CD4-positive, alpha-beta T cell (primary cell): ENCODE data around the gene IGF2BP3. TPM values are rescaled to one million over a fixed set of nuclear protein-coding genes. Genes with fewer than 3 reads are reported as not detected.

Source experiments
- ATAC-seq: fragments of 200-7000 bp; cut with Tn5 transposase; one replicate; pipeline ENCODE4 v1.10.0; 2022; ENCODE audit warnings: mild to moderate bottlenecking; ENCODE audit not compliant: poor library complexity
- CTCF ChIA-PET: fragments of 350-600 bp; sonication (Branson Sonifier 250); formaldehyde crosslinking; loops from one replicate; lab custom pipeline; 2021; ENCODE audit warnings: antibody characterized with exemption, inconsistent platforms; lab: Charles Lee
- POLR2A ChIA-PET: fragments of 350-600 bp; sonication (Branson Sonifier 250); formaldehyde crosslinking; loops from one replicate; lab custom pipeline; 2021; ENCODE audit warnings: antibody characterized with exemption, inconsistent platforms; lab: Charles Lee
- DNase-seq, 14 experiments: peaks; one replicate each; pipeline ENCODE4 v3.0.0-alpha.2; 2013 to 2020; ENCODE audit warnings: mixed read lengths in 2 of 14
- H3K27ac ChIP-seq, 2 donors: one replicate each; pipeline versions ENCODE4 v1.5.1 to v1.7.0; 2013; ENCODE audit warnings: low read length in 2 of 2, low read depth in 1 of 2, mild to moderate bottlenecking in 1 of 2
- H3K27me3 ChIP-seq, 2 experiments: 1 replicate in 1 of 2; 2 replicates in 1 of 2; pipeline versions ENCODE4 v1.6.1 to v1.7.0; 2013; ENCODE audit warnings: low read length in 2 of 2, control low read depth in 1 of 2, mild to moderate bottlenecking in 1 of 2, moderate library complexity in 1 of 2; ENCODE audit not compliant: insufficient read depth in 2 of 2, control insufficient read depth in 1 of 2
- H3K36me3 ChIP-seq: one replicate; pipeline ENCODE4 v1.6.1; 2013; ENCODE audit warnings: low read length, control low read depth; ENCODE audit not compliant: insufficient read depth
- H3K4me1 ChIP-seq: one replicate; pipeline ENCODE4 v1.6.1; 2013; ENCODE audit warnings: low read length, control low read depth; ENCODE audit not compliant: insufficient read depth
- H3K4me3 ChIP-seq: one replicate; pipeline ENCODE4 v1.5.1; 2013; ENCODE audit warnings: mild to moderate bottlenecking, low read length, moderate library complexity
- H3K9me3 ChIP-seq, 2 experiments: 1 replicate in 1 of 2; 2 replicates in 1 of 2; pipeline versions ENCODE4 v1.6.1 to v1.7.0; 2013; ENCODE audit warnings: low read length in 2 of 2, mild to moderate bottlenecking in 2 of 2, control low read depth in 1 of 2, moderate library complexity in 1 of 2; ENCODE audit not compliant: control insufficient read depth in 1 of 2, insufficient read depth in 1 of 2
- H3K27ac Mint-ChIP-seq: one replicate; pipeline ENCODE4 v1.8.0; 2020; ENCODE audit warnings: mixed read lengths
- H3K27me3 Mint-ChIP-seq: one replicate; pipeline ENCODE4 v1.8.0; 2021; ENCODE audit warnings: mixed read lengths
- H3K36me3 Mint-ChIP-seq: one replicate; pipeline ENCODE4 v1.8.0; 2021; ENCODE audit warnings: low read depth, mixed read lengths
- H3K4me1 Mint-ChIP-seq: one replicate; pipeline ENCODE4 v1.8.0; 2021; ENCODE audit warnings: low read depth, mixed read lengths
- H3K4me3 Mint-ChIP-seq: one replicate; pipeline ENCODE4 v1.8.0; 2020; ENCODE audit warnings: mild to moderate bottlenecking, mixed read lengths
- H3K9me3 Mint-ChIP-seq: one replicate; pipeline ENCODE4 v1.8.0; 2020; ENCODE audit warnings: mixed read lengths
- intact Hi-C, 2 experiments: fragments of 100-400 bp; cut with DNase I in 1 of 2; cut with micrococcal nuclease in 1 of 2; formaldehyde crosslinking; loops; one replicate each; pipeline versions ENCODE4 v1.15.1 to v1.9.0; 2023 to 2025; cut with DNase I, micrococcal nuclease
- total RNA-seq, 174 experiments: library from RNA in 2 of 174; stranded (reverse) in 2 of 174; gene quantifications; one replicate each; pipeline ENCODE4 v1.2.3 and lab custom pipeline; 2021 to 2026
- TF ChIP-seq, protein P1 (sequence below): fragments of 200-600 bp; IDR thresholded peaks from one replicate; pipeline ENCODE4 v1.8.0; 2022; ENCODE audit warnings: antibody characterized with exemption, mild to moderate bottlenecking

IGF2BP3 gene
- total RNA-seq, 2 experiments from 2014 or later, result not detected

DNA sequence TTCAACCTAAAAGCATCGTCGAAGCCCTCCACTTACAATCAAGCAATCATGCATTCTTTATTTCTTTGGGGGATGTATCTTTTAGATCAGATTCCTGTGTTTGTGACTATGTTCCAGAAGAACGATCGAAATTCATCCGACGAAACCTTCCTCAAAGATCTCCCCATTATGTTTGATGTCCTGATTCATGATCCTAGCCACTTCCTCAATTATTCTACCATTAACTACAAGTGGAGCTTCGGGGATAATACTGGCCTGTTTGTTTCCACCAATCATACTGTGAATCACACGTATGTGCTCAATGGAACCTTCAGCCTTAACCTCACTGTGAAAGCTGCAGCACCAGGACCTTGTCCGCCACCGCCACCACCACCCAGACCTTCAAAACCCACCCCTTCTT lies 209.9 kb downstream of the IGF2BP3 start:
- no peak overlapping the region for H3K27ac Mint-ChIP-seq
- H3K36me3 Mint-ChIP-seq, result no peaks in the 10 kb centered on the region
- ChIA-PET CTCF (interaction anchor here (1.4 kb wide), 1 partner anchor 13 kb away, joined by 4 read pairs; no protein-coding TSS in a partner anchor), POLR2A (interaction anchor here (0.6 kb wide), 1 partner anchor 12 kb away, joined by 3 read pairs; no protein-coding TSS in a partner anchor)
- Histone ChIP-seq H3K4me1 (no peaks in the 10 kb centered on the region), H3K27ac (no peak overlapping the region), H3K36me3 (no peaks in the 10 kb centered on the region), H3K9me3 (no peaks in the 10 kb centered on the region), H3K4me3 (no peak overlapping the region), H3K27me3 (no peaks in the 10 kb centered on the region)
- TF ChIP-seq, protein P1, sequence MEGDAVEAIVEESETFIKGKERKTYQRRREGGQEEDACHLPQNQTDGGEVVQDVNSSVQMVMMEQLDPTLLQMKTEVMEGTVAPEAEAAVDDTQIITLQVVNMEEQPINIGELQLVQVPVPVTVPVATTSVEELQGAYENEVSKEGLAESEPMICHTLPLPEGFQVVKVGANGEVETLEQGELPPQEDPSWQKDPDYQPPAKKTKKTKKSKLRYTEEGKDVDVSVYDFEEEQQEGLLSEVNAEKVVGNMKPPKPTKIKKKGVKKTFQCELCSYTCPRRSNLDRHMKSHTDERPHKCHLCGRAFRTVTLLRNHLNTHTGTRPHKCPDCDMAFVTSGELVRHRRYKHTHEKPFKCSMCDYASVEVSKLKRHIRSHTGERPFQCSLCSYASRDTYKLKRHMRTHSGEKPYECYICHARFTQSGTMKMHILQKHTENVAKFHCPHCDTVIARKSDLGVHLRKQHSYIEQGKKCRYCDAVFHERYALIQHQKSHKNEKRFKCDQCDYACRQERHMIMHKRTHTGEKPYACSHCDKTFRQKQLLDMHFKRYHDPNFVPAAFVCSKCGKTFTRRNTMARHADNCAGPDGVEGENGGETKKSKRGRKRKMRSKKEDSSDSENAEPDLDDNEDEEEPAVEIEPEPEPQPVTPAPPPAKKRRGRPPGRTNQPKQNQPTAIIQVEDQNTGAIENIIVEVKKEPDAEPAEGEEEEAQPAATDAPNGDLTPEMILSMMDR, result no peak
- no peak overlapping the region for H3K4me3 Mint-ChIP-seq
- no peaks in the 10 kb centered on the region for H3K4me1 Mint-ChIP-seq
- peaks cover 32% of the 10 kb centered on the region for H3K27me3 Mint-ChIP-seq
- DNase-seq, result no peak
- H3K9me3 Mint-ChIP-seq, result no peaks in the 10 kb centered on the region
- no peak for ATAC-seq
- intact Hi-C loops, result no loop called here

Other genes starting within 250 kb of the IGF2BP3 start
- not detected for gene GPNMB, start 223.7 kb downstream of the IGF2BP3 start, total RNA-seq
- gene MALSU1, start 171.2 kb downstream of the IGF2BP3 start, total RNA-seq, result 10 to 100 TPM; 50.5 to 50.9 TPM
- 100 to 1,000 TPM; 246 to 275 TPM for gene TRA2A, start 61.5 kb upstream of the IGF2BP3 start, total RNA-seq
- gene CCDC126, start 126.9 kb upstream of the IGF2BP3 start, total RNA-seq, result 10 to 100 TPM in 1 of 2 experiments, 1 to 10 TPM in 1; 8.3 to 10.3 TPM
- gene FAM221A, start 209.7 kb upstream of the IGF2BP3 start, total RNA-seq, result 1 to 10 TPM; 1.8 to 2.8 TPM
- gene STK31, start 239.7 kb upstream of the IGF2BP3 start, total RNA-seq, result under 1 TPM; 0.20 to 0.30 TPM